CD4-positive, alpha-beta T cell treated with Interleukin-21 for 1 hour (primary cell): ENCODE data around the gene DUSP21.
"Not testable (repeated sequence)": the region's sequence is repeated elsewhere in the genome, so short reads cannot be mapped to it uniquely, and the experiment has no call there.

Experiments
- DNase-seq: peaks from one replicate; pipeline ENCODE4 v3.0.0-alpha.2; 2020

The DUSP21 gene

DNA sequence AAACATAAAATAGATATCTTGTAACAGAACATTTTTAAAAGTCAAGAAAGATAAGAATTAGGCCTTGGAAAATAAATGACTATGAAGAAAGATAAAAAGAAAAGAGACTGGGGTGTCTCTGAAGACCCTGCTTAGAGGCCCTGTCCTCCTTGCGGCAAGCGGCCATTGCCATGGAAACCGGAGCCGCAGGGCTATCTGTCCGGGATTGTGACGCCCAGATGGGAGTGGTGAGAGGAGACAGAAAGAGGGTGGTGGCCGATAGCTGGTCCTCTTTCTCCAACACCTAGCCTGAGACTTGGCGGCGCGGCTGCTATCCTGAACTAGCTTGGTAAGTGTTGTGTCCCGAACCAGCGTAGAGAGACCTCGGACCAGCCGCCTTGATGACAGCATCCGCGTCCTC is at the start of gene DUSP21:
Gene DUSP21, plus strand, starts transcription at position 269 of the 400 bp plus-strand sequence. Its CDS starts 112 bp downstream, at position 381.
- no peak for DNase-seq

DNA sequence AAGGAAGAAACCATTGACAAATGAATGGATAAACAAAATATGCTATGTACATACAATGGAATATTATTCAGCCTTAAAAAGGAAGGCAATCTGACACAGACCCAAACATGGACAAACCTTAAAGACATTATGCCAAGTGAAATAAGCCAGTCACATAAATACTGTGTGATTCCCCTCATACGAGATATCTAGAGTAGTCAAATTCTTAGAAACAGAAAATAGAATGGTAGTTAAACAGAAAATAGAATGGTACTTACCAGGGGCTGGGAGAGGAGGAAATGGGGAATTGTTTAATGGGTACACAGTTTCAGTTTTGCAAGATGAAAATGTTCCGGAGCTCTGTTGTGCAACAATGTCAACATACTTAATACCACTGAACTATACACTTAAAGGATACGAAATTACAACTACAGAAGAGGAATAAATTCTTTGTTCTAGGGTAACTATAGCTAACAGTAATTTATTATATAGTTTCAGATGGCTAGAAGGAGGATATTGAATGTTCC is 47.8 kb upstream of the DUSP21 start:
- DNase-seq: no peak

DNA sequence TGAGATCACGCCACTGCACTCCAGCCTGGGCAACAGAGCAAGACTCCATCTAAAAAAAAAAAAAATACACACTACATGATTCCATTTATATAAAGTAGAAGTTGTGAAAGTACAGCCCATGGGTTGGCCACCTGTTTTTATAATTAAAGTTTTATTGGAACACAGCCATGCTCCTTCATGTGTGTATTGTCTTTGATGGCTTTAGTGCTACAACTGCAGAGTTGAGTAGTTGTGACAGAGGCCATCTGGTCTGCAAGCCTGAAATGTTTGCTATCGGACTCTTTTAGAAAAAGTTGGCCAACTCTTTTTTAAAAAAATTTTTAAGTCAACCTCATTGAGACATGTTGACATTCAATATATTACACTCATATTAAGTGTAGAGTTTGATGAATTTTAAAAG is 41.2 kb upstream of the DUSP21 start:
- no peak for DNase-seq

DNA sequence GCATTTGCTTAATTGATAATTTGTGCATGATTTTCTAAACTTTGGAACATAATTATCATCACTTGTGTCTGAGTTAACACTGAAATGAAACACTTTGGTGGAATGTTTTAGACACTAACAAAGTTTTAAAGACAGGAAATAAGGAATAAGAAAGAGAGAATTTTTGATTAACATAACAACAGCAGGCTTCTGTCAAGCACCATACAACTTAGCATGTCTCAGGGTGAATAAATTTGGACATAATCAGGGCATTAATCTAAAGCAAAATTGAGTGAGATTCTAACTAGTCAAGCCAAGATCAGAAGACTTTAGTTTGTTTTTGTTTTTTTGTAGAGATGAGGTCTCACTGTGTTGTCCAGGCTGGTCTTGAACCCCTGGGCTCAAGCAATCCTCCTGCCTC is 28.1 kb upstream of the DUSP21 start:
- no peak for DNase-seq

GRCh38 chrX:44816367-44816766 is 27.5 kb upstream of the DUSP21 start:
- no peak for DNase-seq

GRCh38 chrX:44817029-44817428 is 26.8 kb upstream of the DUSP21 start:
- DNase-seq: no peak

GRCh38 chrX:44822601-44823000 is 21.2 kb upstream of the DUSP21 start:
- DNase-seq: no peak

DNA sequence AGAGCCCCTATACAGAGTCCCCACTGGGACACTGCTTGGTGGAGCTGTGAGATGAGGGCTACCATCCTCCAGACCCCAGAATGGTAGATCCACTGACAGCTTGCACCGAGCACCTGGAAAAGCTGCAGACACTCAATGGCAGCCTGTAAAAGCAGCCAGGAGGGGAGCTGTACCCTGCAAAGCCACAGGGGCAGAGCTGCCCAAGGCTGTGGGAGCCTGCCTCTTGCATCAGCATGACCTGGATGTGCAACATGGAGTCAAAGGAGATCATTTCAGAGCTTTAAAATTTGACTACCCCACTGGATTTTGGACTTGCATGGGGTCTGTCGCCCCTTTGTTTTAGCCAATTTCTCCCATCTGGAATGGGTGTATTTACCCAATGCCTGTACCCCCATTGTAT is 20.6 kb upstream of the DUSP21 start:
- DNase-seq: not testable (repeated sequence)

DNA sequence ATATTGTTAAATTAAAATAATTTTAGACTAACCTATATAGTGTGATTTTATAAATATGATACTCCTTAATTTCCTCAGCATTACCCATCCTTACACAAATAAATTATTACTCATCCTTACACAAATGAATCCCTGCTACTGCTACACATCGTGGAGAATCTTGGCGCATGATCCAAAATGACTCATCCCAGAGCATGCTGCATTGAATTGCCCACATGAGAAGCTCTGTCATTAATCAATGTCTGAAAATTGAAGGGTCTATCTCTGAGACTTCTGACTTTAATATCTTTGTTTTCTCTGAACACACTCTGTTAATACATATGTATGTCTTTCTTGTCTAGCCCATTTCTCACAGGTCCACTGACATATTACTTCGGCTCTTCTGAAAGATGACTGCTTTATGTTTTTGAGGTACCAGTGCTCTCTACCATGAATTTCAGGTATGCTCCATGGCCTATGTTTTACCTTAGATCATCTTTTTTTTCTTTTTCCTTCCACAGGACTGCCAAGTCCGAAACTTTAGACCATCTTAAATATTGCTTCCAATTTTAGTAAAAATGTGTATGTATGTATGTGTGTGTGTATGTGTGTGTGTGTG is 15.7 kb upstream of the DUSP21 start:
- DNase-seq: no peak

DNA sequence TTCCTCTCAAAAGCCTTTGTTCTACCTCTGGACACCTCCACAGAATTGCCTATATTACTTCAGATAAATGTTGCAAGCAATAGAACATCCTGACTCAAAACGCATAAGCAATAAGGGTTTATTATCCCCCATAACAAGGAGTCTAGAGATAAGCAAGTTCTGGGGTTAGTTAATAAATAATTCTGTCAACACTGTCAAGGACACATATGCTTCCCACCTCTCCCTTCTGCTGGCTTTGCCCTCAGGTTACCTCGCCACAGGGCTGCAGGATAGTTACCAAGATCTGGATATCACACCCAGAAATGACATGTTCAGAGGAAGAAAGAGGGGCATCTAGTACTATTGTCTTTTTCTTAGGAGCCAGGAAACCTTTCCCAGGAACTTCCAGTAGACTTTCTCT is 14.0 kb upstream of the DUSP21 start:
- DNase-seq: no peak

- no peak for DNase-seq
Measured at GRCh38 chrX:44842550-44843317, 1.1 kb upstream of the DUSP21 start.

DNA sequence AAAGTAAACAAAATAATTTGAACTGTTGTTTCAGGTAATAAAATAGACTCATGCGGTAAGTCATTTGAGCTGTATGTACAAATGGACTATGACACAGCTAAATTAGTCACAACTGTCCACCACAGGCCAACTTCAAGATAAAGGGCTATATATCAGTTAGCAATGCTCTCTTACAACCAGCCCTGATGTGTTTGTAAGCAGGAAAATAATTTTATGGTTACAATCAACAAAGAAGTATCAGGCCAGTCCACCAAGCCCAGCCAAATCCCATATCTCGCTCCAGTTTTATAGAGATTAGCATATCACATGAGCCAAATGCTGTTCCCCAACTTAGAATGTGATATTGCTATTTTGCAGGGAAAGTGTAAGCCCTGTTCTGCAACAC is 511 bp upstream of the DUSP21 start:
- DNase-seq: no peak

- DNase-seq: no peak
Measured at GRCh38 chrX:44844204-44844603, 383 bp downstream of the DUSP21 start.

- DNase-seq: not testable (repeated sequence)
Measured at GRCh38 chrX:44850891-44851290, 7.1 kb downstream of the DUSP21 start.

- no peak for DNase-seq
Measured at GRCh38 chrX:44871114-44871645, 27.4 kb downstream of the DUSP21 start.

GRCh38 chrX:44871931-44872820 is 28.4 kb downstream of the DUSP21 start:
- DNase-seq: peak; percentile 50

DNA sequence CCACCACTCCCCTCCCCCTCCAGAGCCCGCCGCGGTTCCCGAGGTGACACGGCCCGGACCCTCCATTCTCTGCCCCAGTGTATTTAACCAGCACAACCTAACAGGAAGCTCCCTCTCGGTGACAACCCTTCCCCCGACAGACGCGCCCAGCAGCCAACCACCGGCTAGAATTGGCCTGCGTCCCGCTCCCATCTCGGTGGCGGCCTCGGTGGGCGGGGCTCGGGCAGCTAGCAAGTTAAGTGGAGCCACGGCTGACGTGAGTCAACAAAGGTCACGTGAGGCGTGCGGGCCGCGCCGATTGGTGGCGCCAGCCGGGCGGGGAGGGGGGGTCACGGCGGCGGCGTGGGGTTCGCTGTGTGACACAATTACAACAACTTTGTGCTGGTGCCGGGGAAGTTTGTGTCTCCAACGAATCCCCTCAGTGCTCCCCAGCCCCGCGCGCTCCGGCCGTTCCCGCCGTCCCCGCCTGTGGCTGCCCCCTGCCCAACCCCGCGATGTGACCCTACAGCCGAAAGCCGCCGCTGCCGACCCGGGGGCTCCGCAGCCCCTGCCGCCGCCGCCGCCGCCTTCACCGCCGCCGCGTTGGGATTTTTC is 29.1 kb downstream of the DUSP21 start, which contains the start of gene KDM6A:
Gene KDM6A, plus strand, starts transcription at position 368 of the 594 bp plus-strand sequence. CDS start 364 bp downstream, outside the sequence.
- peak; percentile 97 for DNase-seq

- peak; percentile 52 for DNase-seq
Measured at GRCh38 chrX:44873415-44874276, 29.8 kb downstream of the DUSP21 start.

DNA sequence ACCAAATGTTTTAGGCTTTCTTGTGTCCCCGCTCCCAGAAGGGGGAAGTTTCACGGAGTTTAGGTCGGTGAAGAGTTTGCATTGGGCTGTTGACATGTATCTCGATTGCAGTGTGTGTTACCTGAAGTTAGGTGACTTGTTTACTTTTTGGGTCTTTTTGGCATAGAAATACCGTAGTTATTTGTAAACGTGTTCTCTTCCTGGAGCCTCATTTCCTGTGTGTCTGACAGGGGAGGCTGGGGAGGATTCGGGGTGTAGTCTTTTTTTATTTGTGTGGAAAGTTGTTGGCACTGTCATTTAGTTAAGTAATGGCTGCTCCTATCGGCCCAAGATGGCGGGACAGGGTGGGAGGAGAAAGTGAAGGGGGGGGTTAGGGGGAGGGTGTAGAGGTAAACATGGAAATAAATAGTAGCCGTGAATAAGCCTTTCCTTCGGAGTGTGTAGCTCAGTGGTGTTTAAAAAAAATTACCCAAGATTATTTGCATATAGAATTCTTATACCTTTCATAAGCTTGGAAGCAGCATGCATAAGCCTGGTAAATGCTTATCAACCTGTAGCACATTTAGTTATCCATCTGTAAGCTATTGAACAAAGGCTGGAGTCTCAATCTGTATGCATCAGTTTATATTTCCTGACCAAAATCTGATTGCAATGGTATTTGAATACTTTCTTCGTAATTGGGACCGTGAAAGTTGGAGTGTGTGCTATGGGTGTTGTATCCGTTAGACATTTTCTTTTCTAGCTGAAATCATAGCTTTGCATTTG is 30.8 kb downstream of the DUSP21 start:
- peak; percentile 52 for DNase-seq

DNA sequence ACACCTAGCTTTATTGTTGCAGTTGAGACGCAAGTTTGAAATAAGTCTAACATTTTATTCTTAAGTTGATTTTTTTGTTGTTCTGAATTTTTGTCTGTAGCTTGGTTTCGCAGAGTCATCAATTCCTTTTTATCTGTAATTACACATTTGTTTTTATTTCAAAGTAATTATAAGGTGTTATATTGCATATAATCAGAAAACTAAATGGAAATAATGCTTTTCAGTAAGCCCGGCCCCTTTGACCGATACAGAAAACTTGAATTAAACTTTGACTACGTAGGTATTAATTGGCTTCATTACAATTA is 31.3 kb downstream of the DUSP21 start:
- DNase-seq: no peak

DNA sequence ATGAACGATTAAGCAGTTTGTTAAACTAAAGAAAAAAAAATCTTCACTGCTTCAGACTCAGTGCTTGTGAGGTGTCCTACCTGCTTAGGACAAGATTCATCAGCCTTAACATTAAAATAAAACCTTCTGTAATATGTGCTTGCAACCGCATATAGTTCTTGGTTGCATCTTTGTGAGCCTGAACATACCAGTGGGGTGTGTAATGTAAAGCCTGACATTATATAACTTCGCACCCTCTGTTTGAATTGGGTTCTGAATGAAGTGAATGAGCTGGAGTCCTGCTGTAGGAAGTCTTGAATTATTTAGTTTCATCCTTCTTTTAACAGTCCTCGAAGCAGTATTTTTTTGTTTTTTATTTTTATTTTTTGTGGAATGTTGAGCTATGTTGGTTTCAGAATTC is 32.3 kb downstream of the DUSP21 start:
- DNase-seq: no peak
